Measurements from ENCODE around the gene TPD52L2.

GRCh38 chr20:63829945-63830835, 34.9 kb upstream of the TPD52L2 start:
- TF ChIP-seq PPARA (CRISPR knock-in tag; IDR thresholded peaks at IDR 0.05; ENCODE audit: borderline replicate concordance) = no peak
- no peak for TF ChIP-seq POU6F1 (CRISPR knock-in tag; IDR thresholded peaks at IDR 0.05; ENCODE audit: borderline replicate concordance, low read depth)
- no peak for TF ChIP-seq CREB5 (CRISPR knock-in tag; IDR thresholded peaks at IDR 0.05; ENCODE audit: low read depth)
- TF ChIP-seq GLIS3 (CRISPR knock-in tag; IDR thresholded peaks at IDR 0.05) = no peak
- TF ChIP-seq OSR1 (CRISPR knock-in tag; IDR thresholded peaks at IDR 0.05) = no peak
- TF ChIP-seq BACH2 (CRISPR knock-in tag; IDR thresholded peaks at IDR 0.05; ENCODE audit: borderline replicate concordance) = no peak
- TF ChIP-seq ESRRG (CRISPR knock-in tag; IDR thresholded peaks at IDR 0.05) = no peak
- no peak for TF ChIP-seq PATZ1 (CRISPR knock-in tag; IDR thresholded peaks at IDR 0.05; ENCODE audit: borderline replicate concordance)
- TF ChIP-seq CSDC2 (CRISPR knock-in tag; IDR thresholded peaks at IDR 0.05) = no peak
- no peak for TF ChIP-seq RARB (CRISPR knock-in tag; IDR thresholded peaks at IDR 0.05)
- no peak for TF ChIP-seq TOX (CRISPR knock-in tag; IDR thresholded peaks at IDR 0.05; ENCODE audit: borderline replicate concordance)
- TF ChIP-seq ZFP3 (CRISPR knock-in tag; IDR thresholded peaks at IDR 0.05) = no peak
- no peak for TF ChIP-seq ARNTL (CRISPR knock-in tag; IDR thresholded peaks at IDR 0.05; ENCODE audit: borderline replicate concordance, low read depth)
- TF ChIP-seq ZFP30 (CRISPR knock-in tag; IDR thresholded peaks at IDR 0.05) = no peak

Measured in SK-N-SH treated with all-trans-retinoic acid at 6 μM for 48 hours (cell line).